PC-3 (cell line): ENCODE results near the gene ZNF14. TPM values are rescaled to one million over a fixed set of nuclear protein-coding genes. Genes with fewer than 3 reads are reported as not detected.
A peak's percentile ranks its signal among the peaks of the same experiment; 100 is the strongest.
"Not testable (repeated sequence)": the region's sequence is repeated elsewhere in the genome, so short reads cannot be mapped to it uniquely, and the experiment has no call there.

Experiments used
- ATAC-seq: fragments of 200-7000 bp; cut with Tn5 transposase; 2 replicates; pipeline ENCODE4 v1.9.1; 2020; ENCODE audit warnings: mild to moderate bottlenecking, moderate library complexity
- Bru-seq: library from RNA; stranded (reverse); fragments of 400-500 nt; gene quantifications from one replicate; lab custom pipeline; 2021; lab: Mats Ljungman, UMichigan
- BruChase-seq, 2 experiments: library from RNA; stranded (reverse); fragments of 400-500 nt; gene quantifications; one replicate each; lab custom pipeline; 2021; lab: Mats Ljungman, UMichigan
- BruUV-seq: library from RNA; stranded (reverse); fragments of 400-500 nt; replicated peaks from 2 replicates; lab custom pipeline; 2021; lab: Mats Ljungman, UMichigan
- CTCF ChIA-PET: fragments of 300-600 bp; sonication (Branson Sonifier 250); formaldehyde crosslinking; loops from one replicate; lab custom pipeline; 2022; ENCODE audit warnings: antibody characterized with exemption; lab: Charles Lee
- POLR2A ChIA-PET: fragments of 300-600 bp; sonication (Branson Sonifier 250); formaldehyde crosslinking; loops from one replicate; lab custom pipeline; 2022; ENCODE audit warnings: antibody characterized with exemption; ENCODE audit not compliant: unreplicated experiment; lab: Charles Lee
- DNase-seq: peaks from one replicate; pipeline ENCODE4 v3.0.0-alpha.2; 2015
- H2AFZ ChIP-seq: fragments of 300-600 bp; sonication (generic); 2 replicates; pipeline ENCODE4 v1.6.0; 2016; ENCODE audit warnings: antibody characterized with exemption, low read length
- H3F3A ChIP-seq: fragments of 300-600 bp; sonication (generic); one replicate; pipeline ENCODE4 v1.6.0; 2017; ENCODE audit warnings: antibody characterized with exemption, low read length, control low read depth, mild to moderate bottlenecking; ENCODE audit not compliant: unreplicated experiment
- H3K27ac ChIP-seq: fragments of 300-600 bp; sonication (generic); 2 replicates; pipeline ENCODE4 v1.5.1; 2016; ENCODE audit warnings: mild to moderate bottlenecking, low read length
- H3K27me3 ChIP-seq: fragments of 300-600 bp; sonication (generic); 2 replicates; pipeline ENCODE4 v1.6.1; 2016; ENCODE audit warnings: low read length, mixed read lengths
- H3K36me3 ChIP-seq: fragments of 300-600 bp; sonication (generic); 2 replicates; pipeline ENCODE4 v1.6.1; 2016; ENCODE audit warnings: low read depth, mixed run types, low read length, mixed read lengths
- H3K4me1 ChIP-seq: fragments of 300-600 bp; sonication (generic); 2 replicates; pipeline ENCODE4 v1.5.1; 2016; ENCODE audit warnings: low read length; ENCODE audit not compliant: insufficient read depth
- H3K4me2 ChIP-seq: fragments of 300-600 bp; sonication (generic); 2 replicates; pipeline ENCODE4 v1.6.0; 2016; ENCODE audit warnings: low read length
- H3K4me3 ChIP-seq: fragments of 300-600 bp; sonication (generic); 2 replicates; pipeline ENCODE4 v1.5.1; 2016; ENCODE audit warnings: mild to moderate bottlenecking, low read length, mixed read lengths
- H3K79me2 ChIP-seq: fragments of 300-600 bp; sonication (generic); 2 replicates; pipeline ENCODE4 v1.6.1; 2017; ENCODE audit warnings: low read length, mixed read lengths
- H3K9ac ChIP-seq: fragments of 300-600 bp; sonication (generic); 2 replicates; pipeline ENCODE4 v1.6.0; 2016; ENCODE audit warnings: mild to moderate bottlenecking, low read length
- H3K9me2 ChIP-seq: fragments of 300-600 bp; sonication (generic); replicated peaks from 2 replicates; pipeline ENCODE4 v1.6.1; 2016; ENCODE audit warnings: mixed run types, low read length, mixed read lengths
- H3K9me3 ChIP-seq: fragments of 300-600 bp; sonication (generic); 2 replicates; pipeline ENCODE4 v1.6.1; 2016; ENCODE audit warnings: low read length, mixed read lengths
- H4K20me1 ChIP-seq: fragments of 300-600 bp; sonication (generic); 2 replicates; pipeline ENCODE4 v1.6.1; 2016; ENCODE audit warnings: low read length, mixed read lengths
- EZH2 ChIP-seq: fragments of 300-600 bp; sonication (generic); IDR thresholded peaks from one replicate; pipeline ENCODE4 v1.6.1; 2017; ENCODE audit warnings: antibody characterized with exemption, mild to moderate bottlenecking, low read length; ENCODE audit not compliant: unreplicated experiment
- EZH2phosphoT487 ChIP-seq: fragments of 300-600 bp; sonication (generic); IDR thresholded peaks from 2 replicates; pipeline ENCODE4 v1.6.1; 2018; ENCODE audit warnings: mild to moderate bottlenecking, antibody characterized with exemption, low read length, borderline replicate concordance
- intact Hi-C: fragments of 100-400 bp; cut with micrococcal nuclease; formaldehyde crosslinking; loops from 2 replicates; pipeline ENCODE4 v1.9.0; 2023
- long read RNA-seq: library from polyadenylated mRNA; unstranded; transcript quantifications from one replicate; pipeline ENCODE4 v2.0.0, GENCODE V29; 2021; ENCODE audit not compliant: unreplicated experiment
- total RNA-seq: library from RNA; depleted of rRNA; stranded (reverse); fragments of >200 nt; gene quantifications from 2 replicates; pipeline ENCODE4 v1.2.3, GENCODE V29; 2014; rRNA removed
- TF ChIP-seq, protein P1 (sequence below): fragments of 300-600 bp; sonication (generic); conservative IDR thresholded peaks from 2 replicates; pipeline ENCODE4 v1.5.1; 2017; ENCODE audit warnings: antibody characterized with exemption, low read depth, mild to moderate bottlenecking, low read length

Gene ZNF14
- total RNA-seq (2.4 and 3.0 TPM in 2 replicates), Bru-seq, nascent RNA (percentile 81 among the genes with signal in this experiment), BruChase-seq, experiment 1, labeled RNA remaining after a 6-hour chase (percentile 71 among the genes with signal in this experiment), BruChase-seq, experiment 2, labeled RNA remaining after a 2-hour chase (percentile 82 among the genes with signal in this experiment)
- long read RNA-seq, transcript ZNF14-201 (4 exons, 2,949 nt): major isoform, 13 of 20 reads
- long read RNA-seq, partial matches to known transcripts: 0 of 20 reads
- long read RNA-seq, other reads (novel, unspliced or antisense): 7 of 20 reads

DNA sequence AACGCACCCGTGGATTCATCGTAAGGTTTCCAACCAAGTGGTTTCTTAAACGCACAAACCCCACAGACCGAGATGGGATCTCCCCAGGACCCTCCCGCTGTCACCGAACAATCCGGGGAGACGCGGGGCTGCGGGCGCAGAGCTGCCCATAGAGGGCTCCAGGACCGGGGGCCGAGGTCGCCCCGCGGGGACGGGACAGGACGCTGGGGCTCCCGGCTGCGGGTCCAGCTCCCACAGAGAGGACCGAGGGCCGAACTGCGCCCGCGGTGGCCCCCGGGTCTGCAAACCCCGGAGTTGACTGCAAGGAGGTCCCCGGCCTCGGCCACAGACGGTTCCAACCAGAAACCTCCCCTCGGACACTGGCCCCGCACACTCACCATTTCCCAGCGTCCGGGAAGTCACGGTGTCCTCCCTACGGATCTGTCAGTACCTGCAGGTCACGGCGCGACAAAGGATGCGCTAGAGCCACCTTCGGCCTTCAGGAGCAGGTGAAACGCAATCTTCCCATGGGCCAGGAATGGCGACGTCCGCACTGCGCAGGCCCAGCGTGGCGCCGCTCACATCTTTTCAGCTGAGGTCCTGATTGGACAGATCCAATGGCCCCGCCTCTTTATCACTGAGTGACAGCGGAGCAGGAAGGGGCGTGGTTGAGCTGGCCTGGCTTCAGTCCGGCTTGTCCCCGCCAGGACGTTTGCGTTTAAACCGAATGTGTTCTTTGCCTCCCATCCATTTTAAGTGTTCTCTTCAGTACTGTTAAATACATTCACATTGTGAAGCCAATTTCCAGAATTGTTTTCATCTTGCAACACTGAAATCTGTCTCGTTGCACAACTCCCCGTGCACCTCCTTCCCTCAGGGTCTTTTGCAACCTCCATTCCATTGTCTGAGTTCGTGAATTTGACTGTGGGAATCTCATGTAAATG is at the start of gene ZNF14:
TSS of gene ZNF14 (minus strand) at position 534 of the 923 bp plus-strand sequence. CDS start at position 380, 154 bp downstream.
- Histone ChIP-seq H3K4me1 (no peaks in the 10 kb centered on the region), H3K4me2 (peak within 1 kb of the TSS; percentile 87), H3K36me3 (peaks cover 35% of the 10 kb centered on the region), H3K4me3 (peak within 1 kb of the TSS; percentile 91), H3K27me3 (no peaks in the 10 kb centered on the region), H3F3A (no peaks in the 10 kb centered on the region), H3K27ac (no peak within 1 kb of the TSS), H3K9me3 (peaks cover 22% of the 10 kb centered on the region), H3K79me2 (peaks cover 50% of the 10 kb centered on the region), H2AFZ (peak within 1 kb of the TSS; percentile 100), H3K9me2 (no peaks in the 10 kb centered on the region), H3K9ac (peak within 1 kb of the TSS; percentile 81), H4K20me1 (no peaks in the 10 kb centered on the region)
- no TSS peak for BruUV-seq
- TF ChIP-seq, protein P1, sequence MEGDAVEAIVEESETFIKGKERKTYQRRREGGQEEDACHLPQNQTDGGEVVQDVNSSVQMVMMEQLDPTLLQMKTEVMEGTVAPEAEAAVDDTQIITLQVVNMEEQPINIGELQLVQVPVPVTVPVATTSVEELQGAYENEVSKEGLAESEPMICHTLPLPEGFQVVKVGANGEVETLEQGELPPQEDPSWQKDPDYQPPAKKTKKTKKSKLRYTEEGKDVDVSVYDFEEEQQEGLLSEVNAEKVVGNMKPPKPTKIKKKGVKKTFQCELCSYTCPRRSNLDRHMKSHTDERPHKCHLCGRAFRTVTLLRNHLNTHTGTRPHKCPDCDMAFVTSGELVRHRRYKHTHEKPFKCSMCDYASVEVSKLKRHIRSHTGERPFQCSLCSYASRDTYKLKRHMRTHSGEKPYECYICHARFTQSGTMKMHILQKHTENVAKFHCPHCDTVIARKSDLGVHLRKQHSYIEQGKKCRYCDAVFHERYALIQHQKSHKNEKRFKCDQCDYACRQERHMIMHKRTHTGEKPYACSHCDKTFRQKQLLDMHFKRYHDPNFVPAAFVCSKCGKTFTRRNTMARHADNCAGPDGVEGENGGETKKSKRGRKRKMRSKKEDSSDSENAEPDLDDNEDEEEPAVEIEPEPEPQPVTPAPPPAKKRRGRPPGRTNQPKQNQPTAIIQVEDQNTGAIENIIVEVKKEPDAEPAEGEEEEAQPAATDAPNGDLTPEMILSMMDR: peak; percentile 26; the same call in 1 of the 2 replicates
- TF ChIP-seq EZH2: no peak
- ChIA-PET POLR2A (no interaction called here), CTCF (interaction anchor here (0.7 kb wide), 1 partner anchor 335 kb away, joined by 3 read pairs; no protein-coding TSS in a partner anchor)
- DNase-seq (peak; percentile 97), ATAC-seq (peak; percentile 100)
- intact Hi-C loops: loop anchor here (2.0 kb wide), 1 partner anchor 44 kb away; no protein-coding TSS in a partner anchor

DNA sequence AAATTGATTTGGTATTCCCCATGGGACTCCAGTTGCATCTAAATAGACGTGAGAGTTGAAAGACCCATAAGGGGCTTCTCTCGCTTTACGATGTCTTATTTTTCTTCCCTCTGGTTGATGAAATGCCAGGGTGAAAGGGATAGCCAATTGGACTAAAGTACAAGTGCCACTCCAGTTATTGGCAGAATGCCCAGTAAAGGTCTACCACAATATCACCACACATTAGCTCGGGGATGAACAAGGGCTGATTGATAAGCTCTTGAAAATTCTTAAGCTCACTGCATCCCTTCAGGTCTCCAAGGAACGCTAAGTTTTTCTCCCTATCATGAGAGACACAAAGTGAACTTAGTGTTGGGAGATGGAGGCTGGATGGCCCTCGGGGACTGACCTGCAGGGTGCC is 48.9 kb upstream of the ZNF14 start:
- DNase-seq, H4K20me1 ChIP-seq, H3K4me2 ChIP-seq, H3F3A ChIP-seq, H3K4me1 ChIP-seq, intact Hi-C loops, POLR2A ChIA-PET, H3K9ac ChIP-seq, H3K27ac ChIP-seq, H3K9me2 ChIP-seq, ATAC-seq, CTCF ChIA-PET, H3K27me3 ChIP-seq, H3K4me3 ChIP-seq, H2AFZ ChIP-seq, BruUV-seq: not testable (repeated sequence)
- Histone ChIP-seq H3K79me2 (peaks cover 29% of the 10 kb centered on the region), H3K36me3 (peaks cover 69% of the 10 kb centered on the region), H3K9me3 (peaks cover 23% of the 10 kb centered on the region)

DNA sequence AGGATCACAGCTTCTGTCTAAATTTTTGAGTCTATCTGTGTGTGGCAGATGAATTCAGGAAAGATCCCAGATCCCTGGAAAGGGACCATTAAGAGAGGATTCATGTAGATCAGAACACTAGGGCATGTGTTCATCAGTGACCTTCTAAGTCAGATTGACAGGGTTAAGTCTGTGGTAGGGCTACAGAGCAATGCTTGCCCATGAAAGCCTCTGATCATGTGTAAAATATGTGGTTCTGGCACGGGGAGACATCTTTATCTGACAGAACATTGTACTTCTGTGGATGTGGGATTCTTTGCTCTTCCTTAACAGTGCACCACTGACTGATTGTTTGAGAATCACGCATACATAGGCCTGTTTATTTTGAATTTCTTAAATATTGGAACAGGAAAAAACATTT is 45.8 kb upstream of the ZNF14 start:
- H3K9me2 ChIP-seq: no peaks in the 10 kb centered on the region
- TF ChIP-seq EZH2phosphoT487 (no peak), EZH2 (no peak)
- TF ChIP-seq, protein P1: no peak
- no peaks in the 10 kb centered on the region for H3F3A ChIP-seq
- ATAC-seq (no peak), DNase-seq (no peak)
- H3K36me3 ChIP-seq: peaks cover 48% of the 10 kb centered on the region
- H3K4me2 ChIP-seq: no peak overlapping the region
- H2AFZ ChIP-seq: no peak overlapping the region
- H3K79me2 ChIP-seq: peaks cover 29% of the 10 kb centered on the region
- no TSS peak for BruUV-seq
- H4K20me1 ChIP-seq: no peaks in the 10 kb centered on the region
- ChIA-PET POLR2A (no interaction called here), CTCF (no interaction called here)
- peak overlapping the region; percentile 9; the same call in 1 of the 2 replicates for H3K4me3 ChIP-seq
- H3K9ac ChIP-seq: no peak overlapping the region
- intact Hi-C loops: no loop called here
- H3K9me3 ChIP-seq: peaks cover 23% of the 10 kb centered on the region
- no peaks in the 10 kb centered on the region for H3K27me3 ChIP-seq
- peaks cover 13% of the 10 kb centered on the region for H3K4me1 ChIP-seq
- no peak overlapping the region for H3K27ac ChIP-seq
